Measurements from ENCODE around the gene POFUT2. TPM values are rescaled to one million over a fixed set of nuclear protein-coding genes. Genes with fewer than 3 reads are reported as not detected.

The POFUT2 gene
- total RNA-seq, 1 donor from 2014 or later, result 31.9 TPM

DNA sequence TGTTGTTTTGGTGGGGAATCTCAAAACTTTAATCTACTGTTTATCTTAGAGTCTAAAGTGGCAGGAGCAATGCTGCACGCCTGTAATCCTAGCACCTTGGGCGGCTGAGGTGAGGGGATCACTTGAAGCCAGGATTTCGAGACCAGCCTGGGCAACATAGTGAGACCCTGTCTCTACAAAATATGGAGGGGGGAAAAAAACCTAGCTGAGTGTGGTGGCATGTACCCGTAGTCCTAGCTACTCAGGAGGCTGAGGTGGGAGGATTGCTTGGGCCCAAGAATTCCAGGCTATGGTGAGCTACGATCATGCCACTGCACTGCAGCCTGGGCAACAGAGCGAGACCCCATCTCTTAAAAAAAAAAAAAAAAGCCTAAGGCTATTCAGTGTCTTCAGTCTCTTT is 38.1 kb downstream of the POFUT2 start:
- Mint-ChIP-seq H3K9me3 (ENCODE audit: unreplicated experiment) (no peaks in the 10 kb centered on the region), H3K36me3 (ENCODE audit: unreplicated experiment) (peaks cover 7% of the 10 kb centered on the region), H3K27me3 (ENCODE audit: unreplicated experiment) (peaks cover 2% of the 10 kb centered on the region), H3K4me3 (ENCODE audit: unreplicated experiment) (no peak overlapping the region), H3K4me1 (ENCODE audit: low read depth, unreplicated experiment) (peaks cover 14% of the 10 kb centered on the region), H3K27ac (ENCODE audit: unreplicated experiment) (no peak overlapping the region)
- TF ChIP-seq, protein P1, sequence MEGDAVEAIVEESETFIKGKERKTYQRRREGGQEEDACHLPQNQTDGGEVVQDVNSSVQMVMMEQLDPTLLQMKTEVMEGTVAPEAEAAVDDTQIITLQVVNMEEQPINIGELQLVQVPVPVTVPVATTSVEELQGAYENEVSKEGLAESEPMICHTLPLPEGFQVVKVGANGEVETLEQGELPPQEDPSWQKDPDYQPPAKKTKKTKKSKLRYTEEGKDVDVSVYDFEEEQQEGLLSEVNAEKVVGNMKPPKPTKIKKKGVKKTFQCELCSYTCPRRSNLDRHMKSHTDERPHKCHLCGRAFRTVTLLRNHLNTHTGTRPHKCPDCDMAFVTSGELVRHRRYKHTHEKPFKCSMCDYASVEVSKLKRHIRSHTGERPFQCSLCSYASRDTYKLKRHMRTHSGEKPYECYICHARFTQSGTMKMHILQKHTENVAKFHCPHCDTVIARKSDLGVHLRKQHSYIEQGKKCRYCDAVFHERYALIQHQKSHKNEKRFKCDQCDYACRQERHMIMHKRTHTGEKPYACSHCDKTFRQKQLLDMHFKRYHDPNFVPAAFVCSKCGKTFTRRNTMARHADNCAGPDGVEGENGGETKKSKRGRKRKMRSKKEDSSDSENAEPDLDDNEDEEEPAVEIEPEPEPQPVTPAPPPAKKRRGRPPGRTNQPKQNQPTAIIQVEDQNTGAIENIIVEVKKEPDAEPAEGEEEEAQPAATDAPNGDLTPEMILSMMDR (IDR thresholded peaks at IDR 0.05; ENCODE audit: partially characterized antibody, unreplicated experiment), result no peak
- DNase-seq, result no peak

DNA sequence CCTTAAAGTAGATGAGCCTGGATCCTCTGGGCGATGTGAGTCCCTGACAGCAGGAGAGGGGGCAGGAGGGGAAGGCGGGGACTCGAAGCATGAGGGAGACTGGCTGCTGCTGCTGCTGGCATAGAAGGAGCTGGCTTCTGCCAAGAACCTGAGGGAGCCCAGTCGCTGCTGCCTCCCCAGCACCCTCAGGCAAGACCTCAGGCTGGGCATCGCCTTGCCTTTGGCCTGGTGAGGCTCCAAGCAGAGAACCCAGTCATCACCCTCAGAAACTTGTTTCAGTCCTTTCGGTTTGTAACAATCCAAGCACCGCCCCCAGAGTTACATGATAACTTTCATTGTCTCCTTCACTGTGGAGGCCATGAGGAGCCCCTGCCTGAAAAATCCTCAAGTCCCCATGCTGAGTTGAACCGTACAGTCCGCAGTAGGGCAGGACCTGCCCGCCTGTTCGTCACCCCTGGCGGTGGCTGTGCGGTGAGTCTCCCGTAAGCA is 38.8 kb downstream of the POFUT2 start:
- Mint-ChIP-seq H3K4me3 (ENCODE audit: unreplicated experiment) (no peak overlapping the region), H3K27me3 (ENCODE audit: unreplicated experiment) (peaks cover 2% of the 10 kb centered on the region), H3K4me1 (ENCODE audit: low read depth, unreplicated experiment) (peaks cover 14% of the 10 kb centered on the region), H3K9me3 (ENCODE audit: unreplicated experiment) (peaks cover 4% of the 10 kb centered on the region), H3K36me3 (ENCODE audit: unreplicated experiment) (peaks cover 13% of the 10 kb centered on the region), H3K27ac (ENCODE audit: unreplicated experiment) (peak overlapping the region; percentile 45)
- DNase-seq, result no peak
- TF ChIP-seq, protein P1 (IDR thresholded peaks at IDR 0.05; ENCODE audit: partially characterized antibody, unreplicated experiment), result no peak

DNA sequence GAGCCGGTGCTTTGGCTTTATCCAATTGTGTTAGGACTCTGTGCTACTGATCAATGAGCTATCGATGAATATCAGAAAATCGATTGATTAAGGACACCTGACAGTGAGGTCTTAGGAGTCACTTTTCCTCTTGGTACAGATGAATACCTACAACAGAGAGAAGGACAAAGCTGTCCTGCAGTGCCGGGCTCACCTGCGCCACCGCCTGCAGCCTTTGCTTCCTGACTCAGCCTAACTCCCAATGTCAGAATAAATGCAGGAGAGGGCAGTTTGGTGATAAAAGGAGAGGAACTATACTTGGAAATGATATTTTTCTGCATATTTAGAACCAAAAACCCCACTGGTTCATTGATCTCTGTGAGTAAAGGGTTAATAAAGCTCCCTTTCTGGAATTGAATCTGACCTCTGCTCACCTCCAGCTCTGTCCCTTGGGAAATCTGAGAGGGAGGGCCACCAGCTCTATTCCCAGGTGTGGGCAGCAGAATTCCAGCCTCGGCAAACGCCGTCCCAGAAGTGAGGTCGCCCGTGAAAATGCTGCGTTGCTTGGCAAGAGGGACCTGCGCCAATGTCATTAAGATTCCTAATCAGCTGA is 39.3 kb downstream of the POFUT2 start:
- Mint-ChIP-seq H3K4me1 (ENCODE audit: low read depth, unreplicated experiment) (peaks cover 14% of the 10 kb centered on the region), H3K36me3 (ENCODE audit: unreplicated experiment) (peaks cover 19% of the 10 kb centered on the region), H3K9me3 (ENCODE audit: unreplicated experiment) (peaks cover 8% of the 10 kb centered on the region), H3K4me3 (ENCODE audit: unreplicated experiment) (peak overlapping the region; percentile 44), H3K27me3 (ENCODE audit: unreplicated experiment) (peaks cover 2% of the 10 kb centered on the region), H3K27ac (ENCODE audit: unreplicated experiment) (no peak overlapping the region)
- DNase-seq, result no peak
- TF ChIP-seq, protein P1 (IDR thresholded peaks at IDR 0.05; ENCODE audit: partially characterized antibody, unreplicated experiment), result no peak

DNA sequence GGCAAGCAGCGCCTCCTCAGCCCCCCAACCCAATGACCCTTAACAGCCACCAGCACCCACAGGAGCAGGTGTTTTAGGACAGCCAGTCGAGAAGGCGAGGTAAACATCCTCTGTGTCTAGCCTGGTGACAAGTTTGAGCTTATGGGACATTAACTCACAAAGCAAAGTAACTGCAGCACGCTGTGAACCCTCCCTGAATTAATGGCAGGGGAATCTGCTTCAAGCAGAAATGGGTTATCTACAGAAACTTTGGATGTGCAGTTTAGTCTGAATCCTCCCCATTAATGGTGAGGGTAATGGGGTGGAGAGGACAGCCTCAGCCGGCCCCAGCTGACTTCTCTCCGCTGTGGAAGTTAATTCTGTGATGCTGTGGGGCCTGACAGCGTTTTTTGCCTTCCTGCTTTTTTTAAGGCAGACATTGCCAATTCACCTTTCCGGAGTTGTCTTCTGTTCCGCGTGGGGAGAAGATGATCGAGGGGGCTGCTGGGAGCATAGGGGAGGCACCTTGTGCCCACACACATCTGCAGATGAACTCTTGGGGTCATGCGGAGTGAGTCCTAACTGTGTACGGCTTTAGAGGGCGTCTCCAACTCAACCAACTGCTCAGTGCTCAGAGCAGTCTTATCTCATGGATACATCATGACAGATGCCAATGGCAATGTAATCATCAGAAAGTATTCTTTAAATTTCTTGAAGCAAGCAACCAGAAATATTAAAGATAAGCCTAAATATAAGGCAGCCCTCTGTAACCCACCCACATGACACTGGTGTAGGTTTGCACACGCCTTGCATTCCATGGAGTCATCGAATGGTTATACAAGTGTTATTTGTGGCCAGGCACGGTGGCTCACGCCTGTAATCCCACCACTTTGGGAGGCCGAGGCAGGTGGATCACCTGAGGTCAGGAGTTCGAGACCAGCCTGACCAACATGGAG is 41.0 kb downstream of the POFUT2 start:
- DNase-seq, result no peak

More for the DNA sequence above, 41.0 kb downstream of the POFUT2 start:
- Mint-ChIP-seq H3K27ac (ENCODE audit: unreplicated experiment) (no peak overlapping the region), H3K36me3 (ENCODE audit: unreplicated experiment) (peaks cover 21% of the 10 kb centered on the region), H3K27me3 (ENCODE audit: unreplicated experiment) (peaks cover 2% of the 10 kb centered on the region), H3K4me3 (ENCODE audit: unreplicated experiment) (no peak overlapping the region), H3K9me3 (ENCODE audit: unreplicated experiment) (peaks cover 12% of the 10 kb centered on the region), H3K4me1 (ENCODE audit: low read depth, unreplicated experiment) (peaks cover 14% of the 10 kb centered on the region)
- TF ChIP-seq, protein P1 (IDR thresholded peaks at IDR 0.05; ENCODE audit: partially characterized antibody, unreplicated experiment), result no peak

Measured in glutamatergic neuron (in vitro differentiated cells).